HepG2 (cell line): ENCODE measurements around the gene ZNF30. TPM values are rescaled to one million over a fixed set of nuclear protein-coding genes. Genes with fewer than 3 reads are reported as not detected.

Experiments
- ARID4A ChIP-seq: sonication (generic); formaldehyde crosslinking; IDR thresholded peaks from 2 replicates; pipeline ENCODE4 v1.5.0; 2020; ENCODE audit warnings: mild to moderate bottlenecking, missing genetic modification reagents, borderline replicate concordance
- BRD4 ChIP-seq: sonication (generic); formaldehyde crosslinking; IDR thresholded peaks from 2 replicates; pipeline ENCODE4 v1.4.0; 2020; ENCODE audit warnings: missing genetic modification reagents
- CSRNP1 ChIP-seq: sonication (generic); formaldehyde crosslinking; IDR thresholded peaks from 2 replicates; pipeline ENCODE4 v1.8.1; 2023; ENCODE audit warnings: mild to moderate bottlenecking, missing genetic modification reagents
- DDIT3 ChIP-seq: sonication (generic); formaldehyde crosslinking; IDR thresholded peaks from 2 replicates; pipeline ENCODE4 v1.4.0; 2020; ENCODE audit warnings: mild to moderate bottlenecking, missing genetic modification reagents
- E2F2 ChIP-seq: sonication (generic); formaldehyde crosslinking; IDR thresholded peaks from 2 replicates; pipeline ENCODE4 v1.4.0; 2020; ENCODE audit warnings: missing genetic modification reagents, borderline replicate concordance
- EHMT2 ChIP-seq: fragments of 200-600 bp; sonication (generic); IDR thresholded peaks from 2 replicates; pipeline ENCODE4 v1.7.0; 2017; ENCODE audit warnings: antibody characterized with exemption, low read depth, low read length, borderline replicate concordance
- IRF9 ChIP-seq: sonication (generic); formaldehyde crosslinking; IDR thresholded peaks from 2 replicates; pipeline ENCODE4 v1.8.0; 2022; ENCODE audit warnings: missing genetic modification reagents, mild to moderate bottlenecking, borderline replicate concordance
- KDM3A ChIP-seq: IDR thresholded peaks from 2 replicates; pipeline ENCODE4 v1.6.1; 2018; ENCODE audit warnings: low read depth, missing compliant biosample characterization
- MAFG ChIP-seq: sonication (generic); formaldehyde crosslinking; IDR thresholded peaks from 2 replicates; pipeline ENCODE4 v1.5.1; 2020; ENCODE audit warnings: mild to moderate bottlenecking, missing genetic modification reagents
- MXD3 ChIP-seq: IDR thresholded peaks from 2 replicates; pipeline ENCODE4 v1.6.1; 2016; ENCODE audit warnings: mild to moderate bottlenecking, missing biosample characterization, missing genetic modification reagents
- NCOR1 ChIP-seq: fragments of 200-600 bp; sonication (generic); IDR thresholded peaks from 2 replicates; pipeline ENCODE4 v1.7.0; 2017; ENCODE audit warnings: antibody characterized with exemption, low read length, borderline replicate concordance
- RBM22 ChIP-seq: fragments of 200-400 bp; formaldehyde crosslinking; optimal IDR thresholded peaks from 2 replicates; pipeline ENCODE3; 2017; ENCODE audit warnings: mild to moderate bottlenecking, low read length, moderate library complexity
- SALL1 ChIP-seq: sonication (generic); formaldehyde crosslinking; IDR thresholded peaks from 2 replicates; pipeline ENCODE4 v1.8.0; 2022; ENCODE audit warnings: mild to moderate bottlenecking, missing genetic modification reagents
- XBP1 ChIP-seq: sonication (generic); formaldehyde crosslinking; IDR thresholded peaks from 2 replicates; pipeline ENCODE4 v1.5.0; 2020; ENCODE audit warnings: missing genetic modification reagents
- ZMYM2 ChIP-seq: sonication (generic); formaldehyde crosslinking; IDR thresholded peaks from 2 replicates; pipeline ENCODE4 v1.8.0; 2022; ENCODE audit warnings: mild to moderate bottlenecking, missing genetic modification reagents
- ZNF232 ChIP-seq: sonication (generic); formaldehyde crosslinking; IDR thresholded peaks from 2 replicates; pipeline ENCODE4 v1.4.0; 2020; ENCODE audit warnings: missing genetic modification reagents, borderline replicate concordance
- ZNF558 ChIP-seq: sonication (generic); formaldehyde crosslinking; IDR thresholded peaks from 2 replicates; pipeline ENCODE4 v1.9.0; 2022; ENCODE audit warnings: mild to moderate bottlenecking, missing genetic modification reagents, borderline replicate concordance
- ZNF570 ChIP-seq: sonication (generic); formaldehyde crosslinking; IDR thresholded peaks from 2 replicates; pipeline ENCODE4 v1.4.0; 2020; ENCODE audit warnings: mild to moderate bottlenecking, missing genetic modification reagents, borderline replicate concordance
- ZNF816 ChIP-seq: sonication (generic); formaldehyde crosslinking; IDR thresholded peaks from 2 replicates; pipeline ENCODE4 v1.8.0; 2022; ENCODE audit warnings: missing genetic modification reagents, mild to moderate bottlenecking, borderline replicate concordance
- ZNF841 ChIP-seq: sonication (generic); formaldehyde crosslinking; IDR thresholded peaks from 2 replicates; pipeline ENCODE4 v1.8.1; 2023; ENCODE audit warnings: missing genetic modification reagents, borderline replicate concordance
- polyA plus RNA-seq, 8 experiments: library from polyadenylated mRNA; depleted of rRNA in 3 of 8; stranded (reverse) in 7 of 8; unstranded in 1 of 8; fragments of >200 nt; fragmentation: Illumina TruSeq in 4 of 8; extraction: Trizol in 4 of 8; gene quantifications; 2 replicates each; pipeline versions ENCODE4 v1.2.1 to v1.2.3, GENCODE V29; 2011 to 2016; ENCODE audit warnings: low read depth in 4 of 8, missing spikeins in 1 of 8, mixed read lengths in 1 of 8; ENCODE audit not compliant: insufficient read depth in 1 of 8
- total RNA-seq, 5 experiments: library from RNA; depleted of rRNA; stranded (reverse); fragments of >200 nt; fragmentation: Illumina TruSeq; extraction: Trizol; gene quantifications; 2 replicates each; pipeline ENCODE4 v1.2.3, GENCODE V29; 2016; ENCODE audit warnings: low read depth in 1 of 5

Gene ZNF30
- total and polyA plus RNA-seq, 2 of the 13 experiments (the other 11 are each of a cell fraction or from before 2014, with no cell fraction given), result 2.3 to 4.4 TPM

GRCh38 chr19:34926685-34927375 is at the start of gene ZNF30 (continued):
- TF ChIP-seq SALL1 (peak; percentile 83), ZMYM2 (CRISPR knock-in tag) (no peak), ARID4A (CRISPR knock-in tag) (peak; percentile 92), IRF9 (CRISPR knock-in tag) (peak; percentile 88; the same call in 1 of the 2 replicates), ZNF558 (CRISPR knock-in tag) (no peak), ZNF841 (CRISPR knock-in tag) (no peak), NCOR1 (no peak), CSRNP1 (CRISPR knock-in tag) (no peak), XBP1 (CRISPR knock-in tag) (no peak), EHMT2 (no peak), ZNF816 (CRISPR knock-in tag) (peak; percentile 54; the same call in 1 of the 2 replicates), BRD4 (CRISPR knock-in tag) (0 out of 2 replicates have a peak, but pooled peaks have one; percentile 27), RBM22 (no peak), E2F2 (CRISPR knock-in tag) (peak; percentile 66; the same call in 1 of the 2 replicates), DDIT3 (CRISPR knock-in tag) (no peak), ZNF570 (no peak), ZNF232 (CRISPR knock-in tag) (peak; percentile 84; the same call in 1 of the 2 replicates), KDM3A (CRISPR knock-in tag) (peak; percentile 49; the same call in 1 of the 2 replicates), MXD3 (peak; percentile 60; the same call in 1 of the 2 replicates), MAFG (CRISPR knock-in tag) (no peak)
